Ovary (tissue), 9 donors: Measurements from ENCODE around the gene EZH1. TPM values are rescaled to one million over a fixed set of nuclear protein-coding genes. Genes with fewer than 3 reads are reported as not detected.
A peak's percentile ranks its signal among the peaks of the same experiment; 100 is the strongest.

ENCODE experiments used
- DNase-seq, 5 donors: peaks; one replicate each; pipeline ENCODE4 v3.0.0-alpha.2; 2019 to 2020
- H3K27ac ChIP-seq, 2 donors: fragments of 200-600 bp; one replicate each; pipeline versions ENCODE4 v1.5.1 to v1.8.0; 2019 to 2022
- H3K27me3 ChIP-seq: fragments of 200-600 bp; one replicate; pipeline ENCODE4 v1.8.0; 2022
- H3K36me3 ChIP-seq: fragments of 200-600 bp; sonication (generic); one replicate; pipeline ENCODE4 v1.5.1; 2019
- H3K4me1 ChIP-seq: one replicate; pipeline ENCODE4 v1.8.1; 2013; ENCODE audit warnings: mild to moderate bottlenecking, moderate library complexity; ENCODE audit not compliant: insufficient read depth
- H3K4me3 ChIP-seq: fragments of 200-600 bp; sonication (generic); one replicate; pipeline ENCODE4 v1.5.1; 2017
- H3K9me3 ChIP-seq, 2 donors: fragments of 200-600 bp in 1 of 2; sonication (generic) in 1 of 2; one replicate each; pipeline versions ENCODE4 v1.5.1 to v1.8.1; 2013 to 2019; ENCODE audit warnings: mild to moderate bottlenecking in 1 of 2, moderate library complexity in 1 of 2
- EP300 ChIP-seq: sonication (generic); formaldehyde crosslinking; IDR thresholded peaks from one replicate; pipeline ENCODE4 v1.6.1; 2017; ENCODE audit warnings: antibody characterized with exemption
- POLR2A ChIP-seq: fragments of 450-650 bp; IDR thresholded peaks from one replicate; pipeline ENCODE4 v1.6.1; 2017; ENCODE audit warnings: antibody characterized with exemption, mild to moderate bottlenecking, moderate library complexity
- WGBS, 3 donors: extraction: QIAGEN DNeasy Blood & Tissue Kit in 1 of 3; methylation state at CpG; one replicate each; pipeline versions ENCODE4 v1.1.5 to v1.1.7; 2013 to 2017; 5-methylcytosine and 5-hydroxymethylcytosine counted together
- intact Hi-C, 4 donors: fragments of 100-400 bp; cut with DNase I; formaldehyde crosslinking; loops; one replicate each; pipeline versions ENCODE4 v1.11.0 to v1.15.1; 2022 to 2023
- polyA plus RNA-seq, 2 donors: library from polyadenylated mRNA; stranded (reverse); fragments of 200-250 nt in 1 of 2; fragments of 350-450 nt in 1 of 2; fragmentation: Illumina TruSeq in 1 of 2; extraction: RNeasy Lipid Tissue Mini Kit (QIAGEN cat#74804) in 1 of 2; gene quantifications; one replicate each; pipeline ENCODE4 v1.2.3, GENCODE V29; 2013 to 2014
- total RNA-seq, 7 donors: library from RNA; depleted of rRNA in 2 of 7; stranded (reverse); fragments of >200 nt in 2 of 7; fragmentation: NEBNext Ultra II Directional in 3 of 7; extraction: Animal tissue kit (Norgen Biotek cat#: 25700) in 3 of 7; gene quantifications; one replicate each; pipeline versions ENCODE4 v1.1.0 to v1.2.4, GENCODE V29; 2016 to 2023
- TF ChIP-seq, protein P1 (sequence below), 3 donors: fragments of 450-650 bp in 2 of 3; fragments of 200-600 bp in 1 of 3; IDR thresholded peaks; one replicate each; pipeline versions ENCODE4 v1.5.1 to v1.8.0; 2016 to 2022; ENCODE audit warnings: antibody characterized with exemption in 3 of 3, mild to moderate bottlenecking in 1 of 3
- donor health status: DM: no; HTN: no; CAD: no; lungs with moderate emphysema.
- donor health status: DM: no; HTN: no; CAD: no.
- donor health status: Bipolar disorder and iron deficiency.
- donor health status: DM: yes; HTN: yes; CAD: no.
- donor health status: DM: no; HTN: no; CAD: no.
- donor health status: DM: yes; HTN: yes; CAD: no.

The EZH1 gene
- total and polyA plus RNA-seq, 9 donors, result 32.9 to 95.2 (median 67.8) TPM

DNA sequence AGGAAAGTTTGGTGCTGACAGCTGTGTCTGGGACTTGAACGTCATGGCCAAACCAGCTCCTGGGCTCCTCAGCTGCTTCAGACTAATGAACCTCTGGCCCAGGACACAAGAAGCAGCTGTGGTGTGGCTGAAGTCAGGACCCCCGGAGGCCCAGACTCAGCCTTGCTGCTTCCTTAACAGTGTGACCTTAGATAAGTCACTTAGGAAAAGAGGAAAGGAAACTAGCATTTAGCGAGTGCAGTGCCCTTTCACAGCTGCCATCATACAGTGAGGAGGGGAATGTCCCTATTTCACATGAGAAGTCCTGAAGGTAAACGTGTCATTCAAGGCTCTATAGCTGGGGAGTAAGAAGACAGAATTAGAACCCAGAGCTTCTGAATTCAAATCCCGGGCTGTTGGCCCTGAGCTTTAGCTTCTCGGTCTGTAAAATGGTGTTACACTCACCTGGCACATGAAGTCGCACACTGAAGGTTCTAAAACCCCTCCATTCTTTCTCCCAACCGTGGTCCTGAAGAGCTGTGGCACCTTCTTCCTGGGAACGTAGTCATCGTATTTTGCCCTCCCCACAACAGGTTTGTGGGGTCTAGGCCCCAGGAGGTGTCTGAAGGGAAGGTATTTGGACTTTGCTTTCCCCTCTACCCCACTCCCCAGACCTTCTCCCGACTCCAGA is 15.3 kb upstream of the EZH1 start:
- intact Hi-C loops, result loop anchor here (5.0 to 10.0 kb wide), 3 partner anchors 38 to 178 kb away; no protein-coding TSS in a partner anchor

DNA sequence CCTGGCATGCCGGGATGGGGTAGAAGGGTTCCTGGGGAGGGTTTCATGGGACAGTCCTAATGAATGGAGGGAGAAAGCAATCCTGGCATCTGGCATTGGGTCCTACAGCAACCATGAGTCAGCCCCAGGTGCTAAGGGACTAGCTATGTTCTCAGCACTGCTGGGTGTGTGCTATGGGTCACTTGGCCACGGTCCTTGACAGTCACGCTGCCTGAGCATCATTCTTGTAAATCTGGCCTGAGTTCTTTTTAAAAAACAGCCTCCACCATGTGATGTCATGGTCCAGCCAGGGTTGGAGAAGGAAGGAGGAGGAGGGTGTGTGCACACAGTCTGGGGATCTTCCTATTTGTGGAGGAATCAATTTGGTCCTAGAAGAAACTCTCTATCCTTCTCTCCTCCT is 9.9 kb upstream of the EZH1 start:
- WGBS, 3 donors, result 82 to 88% (median 84%) methylated on average over 3 of the region's 3 CpGs
- Histone ChIP-seq H3K4me3 (no peak overlapping the region), H3K4me1 (peaks cover 2% of the 10 kb centered on the region), H3K27ac (no peak overlapping the region), H3K27me3 (no peaks in the 10 kb centered on the region), H3K9me3 (no peaks in the 10 kb centered on the region), H3K36me3 (no peaks in the 10 kb centered on the region)
- DNase-seq, result no peak
- intact Hi-C loops, result no loop called here
- TF ChIP-seq, protein P1, sequence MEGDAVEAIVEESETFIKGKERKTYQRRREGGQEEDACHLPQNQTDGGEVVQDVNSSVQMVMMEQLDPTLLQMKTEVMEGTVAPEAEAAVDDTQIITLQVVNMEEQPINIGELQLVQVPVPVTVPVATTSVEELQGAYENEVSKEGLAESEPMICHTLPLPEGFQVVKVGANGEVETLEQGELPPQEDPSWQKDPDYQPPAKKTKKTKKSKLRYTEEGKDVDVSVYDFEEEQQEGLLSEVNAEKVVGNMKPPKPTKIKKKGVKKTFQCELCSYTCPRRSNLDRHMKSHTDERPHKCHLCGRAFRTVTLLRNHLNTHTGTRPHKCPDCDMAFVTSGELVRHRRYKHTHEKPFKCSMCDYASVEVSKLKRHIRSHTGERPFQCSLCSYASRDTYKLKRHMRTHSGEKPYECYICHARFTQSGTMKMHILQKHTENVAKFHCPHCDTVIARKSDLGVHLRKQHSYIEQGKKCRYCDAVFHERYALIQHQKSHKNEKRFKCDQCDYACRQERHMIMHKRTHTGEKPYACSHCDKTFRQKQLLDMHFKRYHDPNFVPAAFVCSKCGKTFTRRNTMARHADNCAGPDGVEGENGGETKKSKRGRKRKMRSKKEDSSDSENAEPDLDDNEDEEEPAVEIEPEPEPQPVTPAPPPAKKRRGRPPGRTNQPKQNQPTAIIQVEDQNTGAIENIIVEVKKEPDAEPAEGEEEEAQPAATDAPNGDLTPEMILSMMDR (IDR thresholded peaks at IDR 0.05), result no peak
- TF ChIP-seq EP300 (no peak), POLR2A (no peak)

More for the DNA sequence above, 15.3 kb upstream of the EZH1 start:
- WGBS, 3 donors, result 46 to 55% (median 48%) methylated on average over 11 of the region's 11 CpGs
- Histone ChIP-seq H3K9me3 (no peaks in the 10 kb centered on the region), H3K4me1 (peaks cover 4% of the 10 kb centered on the region), H3K27me3 (no peaks in the 10 kb centered on the region), H3K4me3 (no peak overlapping the region), H3K27ac (no peak overlapping the region), H3K36me3 (no peaks in the 10 kb centered on the region)
- TF ChIP-seq, protein P1 (IDR thresholded peaks at IDR 0.05), result no peak
- no peak for TF ChIP-seq EP300
- TF ChIP-seq POLR2A, result no peak
- DNase-seq, result no peak

DNA sequence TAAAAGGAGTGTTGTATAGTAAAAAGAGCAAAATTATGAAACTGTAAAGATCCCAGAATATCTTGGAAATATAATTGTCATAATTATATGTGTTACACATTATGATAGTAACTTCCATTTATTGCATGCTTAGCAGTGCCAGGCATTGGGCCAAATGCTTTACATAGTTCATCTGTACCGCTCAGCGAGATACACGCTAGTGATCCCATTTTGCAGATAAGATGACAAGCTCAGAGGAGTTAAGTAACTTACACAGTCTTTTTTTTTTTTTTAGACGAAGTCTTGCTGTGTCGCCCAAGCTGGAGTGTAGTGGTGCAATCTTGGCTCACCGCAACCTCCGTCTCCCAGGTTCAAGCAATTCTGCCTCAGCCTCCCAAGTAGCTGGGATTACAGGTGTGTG is 6.8 kb upstream of the EZH1 start:
- H3K4me1 ChIP-seq, result peaks cover 13% of the 10 kb centered on the region
- no peak overlapping the region for H3K4me3 ChIP-seq
- intact Hi-C loops, result no loop called here
- H3K36me3 ChIP-seq, result no peaks in the 10 kb centered on the region
- DNase-seq, result no peak
- WGBS, 3 donors, result 40 to 55% (median 53%) methylated on average over 7 of the region's 7 CpGs
- no peak overlapping the region for H3K27ac ChIP-seq
- TF ChIP-seq, protein P1 (IDR thresholded peaks at IDR 0.05), result no peak
- TF ChIP-seq EP300 (no peak), POLR2A (no peak)
- H3K9me3 ChIP-seq, result no peaks in the 10 kb centered on the region
- no peaks in the 10 kb centered on the region for H3K27me3 ChIP-seq

DNA sequence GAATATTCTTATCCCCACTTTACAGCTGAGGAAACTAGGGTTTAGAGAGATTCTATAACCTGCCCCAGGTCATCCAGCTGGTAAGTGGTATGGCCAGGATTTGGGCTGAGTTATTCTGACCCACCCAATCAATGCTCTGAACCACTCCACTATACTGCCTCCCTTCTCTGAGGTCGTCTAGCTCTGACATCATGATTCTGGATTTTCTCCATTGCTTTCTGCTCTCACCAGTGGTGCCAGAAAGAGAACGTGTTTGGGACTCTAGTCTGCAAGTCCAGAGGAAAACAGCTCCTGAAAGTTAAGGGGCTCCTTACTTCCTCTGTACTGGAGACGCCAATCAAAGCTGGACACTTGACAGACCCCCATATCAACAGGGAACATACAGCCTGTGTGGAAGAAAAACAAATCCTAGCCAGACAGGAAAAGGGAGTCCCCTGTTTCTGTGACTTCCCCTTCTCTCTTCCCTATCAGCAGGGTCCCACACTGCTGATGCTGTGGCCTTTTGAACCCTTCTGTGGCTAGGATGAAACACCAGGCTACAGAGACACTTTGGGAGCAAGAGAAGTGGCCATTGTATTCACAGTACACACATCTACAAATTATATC is 6.0 kb upstream of the EZH1 start:
- Histone ChIP-seq H3K27me3 (no peaks in the 10 kb centered on the region), H3K4me1 (peaks cover 13% of the 10 kb centered on the region), H3K36me3 (no peaks in the 10 kb centered on the region), H3K27ac (peak overlapping the region in 1 of 2 donors; percentile 64), H3K9me3 (no peaks in the 10 kb centered on the region), H3K4me3 (no peak overlapping the region)
- no peak for TF ChIP-seq EP300
- TF ChIP-seq, protein P1 (IDR thresholded peaks at IDR 0.05), result no peak
- no peak for TF ChIP-seq POLR2A
- whole genome bisulfite sequencing, 3 donors, result 32 to 36% (median 34%) methylated on average over 3 of the region's 3 CpGs
- no peak for DNase-seq
- intact Hi-C loops, result no loop called here
